ENCODE results near the gene MPZL1. TPM values are rescaled to one million over a fixed set of nuclear protein-coding genes. Genes with fewer than 3 reads are reported as not detected.

MPZL1 gene
- total RNA-seq (100 to 1,000 TPM in 1 of 9 donors, 10 to 100 TPM in 8; 32.5 to 101 (median 64.1) TPM), polyA plus RNA-seq (10 to 100 TPM; 12.1 to 87.5 (median 20.6) TPM)
- long read RNA-seq, donor 1, full-length matches to known transcripts: 8 of 8 reads
- long read RNA-seq, donor 1, partial matches to known transcripts: 0 of 8 reads
- long read RNA-seq, donor 1, other reads (novel, unspliced or antisense): 0 of 8 reads
- long read RNA-seq, donor 2, full-length matches to known transcripts: 10 of 437 reads
- long read RNA-seq, donor 2, partial matches to known transcripts: 349 of 437 reads
- long read RNA-seq, donor 2, other reads (novel, unspliced or antisense): 78 of 437 reads
- long read RNA-seq, donor 3, full-length matches to known transcripts: 13 of 13 reads
- long read RNA-seq, donor 3, partial matches to known transcripts: 0 of 13 reads
- long read RNA-seq, donor 3, other reads (novel, unspliced or antisense): 0 of 13 reads
- long read RNA-seq, donor 4, full-length matches to known transcripts: 12 of 15 reads
- long read RNA-seq, donor 4, partial matches to known transcripts: 0 of 15 reads
- long read RNA-seq, donor 4, other reads (novel, unspliced or antisense): 3 of 15 reads
- long read RNA-seq, donor 5, full-length matches to known transcripts: 127 of 146 reads
- long read RNA-seq, donor 5, partial matches to known transcripts: 3 of 146 reads
- long read RNA-seq, donor 5, other reads (novel, unspliced or antisense): 16 of 146 reads
- long read RNA-seq, donor 6, full-length matches to known transcripts: 8 of 12 reads
- long read RNA-seq, donor 6, partial matches to known transcripts: 1 of 12 reads
- long read RNA-seq, donor 6, other reads (novel, unspliced or antisense): 3 of 12 reads
- long read RNA-seq, donor 7, full-length matches to known transcripts: 5 of 5 reads
- long read RNA-seq, donor 7, partial matches to known transcripts: 0 of 5 reads
- long read RNA-seq, donor 7, other reads (novel, unspliced or antisense): 0 of 5 reads
- long read RNA-seq, donor 8, full-length matches to known transcripts: 14 of 469 reads
- long read RNA-seq, donor 8, partial matches to known transcripts: 151 of 469 reads
- long read RNA-seq, donor 8, other reads (novel, unspliced or antisense): 304 of 469 reads
- long read RNA-seq, donor 9, full-length matches to known transcripts: 14 of 14 reads
- long read RNA-seq, donor 9, partial matches to known transcripts: 0 of 14 reads
- long read RNA-seq, donor 9, other reads (novel, unspliced or antisense): 0 of 14 reads
- long read RNA-seq, donor 10, full-length matches to known transcripts: 12 of 12 reads
- long read RNA-seq, donor 10, partial matches to known transcripts: 0 of 12 reads
- long read RNA-seq, donor 10, other reads (novel, unspliced or antisense): 0 of 12 reads

DNA sequence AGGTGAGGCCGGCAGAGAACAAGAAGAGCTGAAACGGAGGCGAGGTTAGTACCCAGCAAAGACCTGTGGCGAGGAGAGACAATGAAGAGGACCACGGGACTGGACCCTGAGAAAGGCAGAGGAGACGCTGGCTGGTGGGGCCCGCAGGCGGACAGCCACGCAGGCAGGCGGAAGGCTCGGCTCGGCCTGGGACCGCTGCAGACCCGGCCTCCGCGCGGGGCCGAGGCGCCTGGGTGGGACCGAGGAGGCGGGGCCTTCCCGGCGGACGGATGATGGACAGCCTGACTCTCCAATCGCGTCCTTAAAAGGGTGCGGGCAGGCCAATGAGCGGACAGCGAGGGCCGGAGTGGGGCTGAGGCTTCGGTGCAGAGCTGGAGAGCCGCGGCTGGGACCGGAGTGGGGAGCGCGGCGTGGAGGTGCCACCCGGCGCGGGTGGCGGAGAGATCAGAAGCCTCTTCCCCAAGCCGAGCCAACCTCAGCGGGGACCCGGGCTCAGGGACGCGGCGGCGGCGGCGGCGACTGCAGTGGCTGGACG, at the start of gene MPZL1:
Gene MPZL1 (plus strand): TSS at position 366 of the 535 bp plus-strand sequence. CDS start 170 bp downstream, outside the sequence.
- intact Hi-C loops (cut with DNase I): loop anchor here (5.0 to 10.0 kb wide), 3 partner anchors 71 to 363 kb away; no protein-coding TSS in a partner anchor
- H3K27me3 ChIP-seq: no peaks in the 10 kb centered on the region
- no peaks in the 10 kb centered on the region for H3K36me3 ChIP-seq (replicated peaks in 1 of 2)
- WGBS, 4 donors: 0 to 1% (median 0%) methylated on average over 10 to 52 of the region's 52 CpGs
- H3K9me3 ChIP-seq (replicated peaks in 1 of 3): no peaks in the 10 kb centered on the region
- DNase-seq: peak; percentile 95 to 98 (median 96)
- TF ChIP-seq, protein P1, sequence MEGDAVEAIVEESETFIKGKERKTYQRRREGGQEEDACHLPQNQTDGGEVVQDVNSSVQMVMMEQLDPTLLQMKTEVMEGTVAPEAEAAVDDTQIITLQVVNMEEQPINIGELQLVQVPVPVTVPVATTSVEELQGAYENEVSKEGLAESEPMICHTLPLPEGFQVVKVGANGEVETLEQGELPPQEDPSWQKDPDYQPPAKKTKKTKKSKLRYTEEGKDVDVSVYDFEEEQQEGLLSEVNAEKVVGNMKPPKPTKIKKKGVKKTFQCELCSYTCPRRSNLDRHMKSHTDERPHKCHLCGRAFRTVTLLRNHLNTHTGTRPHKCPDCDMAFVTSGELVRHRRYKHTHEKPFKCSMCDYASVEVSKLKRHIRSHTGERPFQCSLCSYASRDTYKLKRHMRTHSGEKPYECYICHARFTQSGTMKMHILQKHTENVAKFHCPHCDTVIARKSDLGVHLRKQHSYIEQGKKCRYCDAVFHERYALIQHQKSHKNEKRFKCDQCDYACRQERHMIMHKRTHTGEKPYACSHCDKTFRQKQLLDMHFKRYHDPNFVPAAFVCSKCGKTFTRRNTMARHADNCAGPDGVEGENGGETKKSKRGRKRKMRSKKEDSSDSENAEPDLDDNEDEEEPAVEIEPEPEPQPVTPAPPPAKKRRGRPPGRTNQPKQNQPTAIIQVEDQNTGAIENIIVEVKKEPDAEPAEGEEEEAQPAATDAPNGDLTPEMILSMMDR (IDR thresholded peaks at IDR 0.05): peak in 1 of 6 experiments; percentile 3
- TF ChIP-seq POLR2A (IDR thresholded peaks at IDR 0.05): peak in 1 of 2 donors; percentile 82
- peak within 1 kb of the TSS; percentile 51 to 94 (median 88) for H3K27ac ChIP-seq
- H3K4me1 ChIP-seq (replicated peaks in 1 of 2): peaks cover 0 to 46% of the 10 kb centered on the region in 2 donors
- H3K4me3 ChIP-seq: peak within 1 kb of the TSS; percentile 59 to 75 (median 66)

DNA sequence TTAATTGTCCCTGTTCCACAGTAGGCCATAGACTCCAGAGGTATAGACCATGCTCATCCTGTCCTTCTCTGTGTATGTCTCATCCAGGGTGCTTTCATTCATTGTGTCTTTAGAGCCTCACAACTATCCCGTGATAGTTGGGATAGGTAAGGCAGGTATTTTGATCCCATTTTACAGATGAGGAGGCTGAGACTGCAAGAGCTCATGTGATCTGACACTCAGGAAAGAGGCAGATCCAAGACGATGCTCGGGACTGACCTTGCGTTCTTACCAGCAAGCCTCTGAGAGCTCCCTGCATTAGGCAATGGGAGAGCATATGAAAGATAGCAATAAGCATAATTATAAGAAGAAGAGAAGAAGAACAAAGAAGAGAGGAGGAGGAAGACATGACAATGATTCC, 49.0 kb upstream of the MPZL1 start:
- 68 to 89% (median 79%) methylated on average over 4 of the region's 4 CpGs for WGBS, 4 donors
- H3K27me3 ChIP-seq: no peaks in the 10 kb centered on the region
- peaks cover 5 to 22% of the 10 kb centered on the region in 2 donors for H3K4me1 ChIP-seq (replicated peaks in 1 of 2)
- DNase-seq: no peak
- no peaks in the 10 kb centered on the region for H3K36me3 ChIP-seq (replicated peaks in 1 of 2)
- TF ChIP-seq, protein P1 (IDR thresholded peaks at IDR 0.05): no peak
- no peak for TF ChIP-seq POLR2A (IDR thresholded peaks at IDR 0.05)
- no peak overlapping the region for H3K27ac ChIP-seq
- no peaks in the 10 kb centered on the region for H3K9me3 ChIP-seq (replicated peaks in 1 of 3)
- intact Hi-C loops (cut with DNase I): no loop called here
- H3K4me3 ChIP-seq: no peak overlapping the region

DNA sequence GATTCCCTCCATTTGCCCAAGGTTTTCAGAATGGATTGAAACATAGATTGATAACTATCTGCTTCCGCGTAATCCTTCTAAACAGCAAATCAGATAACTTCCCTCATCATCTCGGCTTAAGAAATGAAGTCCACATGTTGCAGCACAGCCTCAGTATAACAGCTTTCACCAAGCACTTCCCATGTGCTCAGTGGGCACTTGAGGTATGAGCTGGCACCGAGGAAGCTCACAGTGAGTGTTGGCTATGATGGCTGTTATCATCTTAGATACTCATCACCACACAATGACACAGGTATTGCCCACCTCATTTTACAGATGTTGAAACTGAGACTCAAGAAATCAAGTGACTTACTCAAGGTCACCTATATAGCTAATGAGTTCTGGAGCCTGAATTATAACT, 48.5 kb upstream of the MPZL1 start:
- Histone ChIP-seq H3K4me1 (replicated peaks in 1 of 2) (peaks cover 5 to 22% of the 10 kb centered on the region in 2 donors), H3K27ac (no peak overlapping the region), H3K9me3 (replicated peaks in 1 of 3) (no peaks in the 10 kb centered on the region), H3K36me3 (replicated peaks in 1 of 2) (no peaks in the 10 kb centered on the region), H3K4me3 (no peak overlapping the region), H3K27me3 (no peaks in the 10 kb centered on the region)
- intact Hi-C loops (cut with DNase I): no loop called here
- TF ChIP-seq POLR2A (IDR thresholded peaks at IDR 0.05): no peak
- TF ChIP-seq, protein P1 (IDR thresholded peaks at IDR 0.05): no peak
- DNase-seq: no peak
- WGBS, 4 donors: 85 to 96% (median 87%) methylated on average over 4 of the region's 4 CpGs
